HCT116 (cell line): Measurements from ENCODE around the gene SAMD14. TPM values are rescaled to one million over a fixed set of nuclear protein-coding genes. Genes with fewer than 3 reads are reported as not detected.
A peak's percentile ranks its signal among the peaks of the same experiment; 100 is the strongest.

Source experiments
- ATAC-seq: fragments of 200-7000 bp; cut with Tn5 transposase; 2 replicates; pipeline ENCODE4 v1.9.1; 2020; ENCODE audit warnings: mild to moderate bottlenecking, moderate library complexity
- BruUV-seq: library from RNA; stranded (reverse); fragments of 400-500 nt; replicated peaks from 2 replicates; lab custom pipeline; 2021; lab: Mats Ljungman, UMichigan
- CTCF ChIA-PET: fragments of 300-600 bp; sonication (Branson Sonifier 250); formaldehyde crosslinking; loops from one replicate; lab custom pipeline; 2021; ENCODE audit warnings: antibody characterized with exemption; lab: Charles Lee
- POLR2A ChIA-PET: fragments of 300-600, 350-600 bp; sonication (Branson Sonifier 250); formaldehyde crosslinking; loops from one replicate; lab custom pipeline; 2021; ENCODE audit warnings: antibody characterized with exemption; lab: Charles Lee
- RAD21 ChIA-PET, 2 experiments: fragments of 300-600 bp; sonication (Branson Sonifier 250); formaldehyde crosslinking; loops; one replicate each; lab custom pipeline; 2023; ENCODE audit warnings: low total read pairs in 2 of 2; ENCODE audit not compliant: uncharacterized antibody in 2 of 2, unreplicated experiment in 2 of 2, low non-redundant PET in 1 of 2; lab: Charles Lee
- DNase-seq: peaks from one replicate; pipeline ENCODE4 v3.0.0-alpha.2; 2010; ENCODE audit warnings: low read depth, low spot score
- H2AFZ ChIP-seq: fragments of 200-600 bp; shearing (Covaris generic), sonication (generic); 2 replicates; pipeline ENCODE4 v1.6.1; 2017; ENCODE audit warnings: low read depth, mixed run types, mixed read lengths, antibody characterized with exemption, low read length; ENCODE audit not compliant: poor library complexity, severe bottlenecking
- H3K27ac ChIP-seq: 2 replicates; pipeline ENCODE4 v1.5.1; 2012; ENCODE audit warnings: low read depth, low read length
- H3K27me3 ChIP-seq: fragments of 200-600 bp; sonication (generic); 2 replicates; pipeline ENCODE4 v1.6.1; 2016; ENCODE audit warnings: mixed run types, low read length, mixed read lengths; ENCODE audit not compliant: insufficient read depth
- H3K36me3 ChIP-seq, 2 experiments: fragments of 200-500 bp in 1 of 2; fragments of 200-600 bp in 1 of 2; sonication (Bioruptor generic) in 1 of 2; sonication (generic) in 1 of 2; 2 replicates each; pipeline versions ENCODE4 v1.5.1 to v1.6.1; 2014 to 2016; ENCODE audit warnings: low read length in 2 of 2, inconsistent platforms in 1 of 2, mixed read lengths in 1 of 2, mixed run types in 1 of 2; ENCODE audit not compliant: insufficient read depth in 2 of 2, control insufficient read depth in 1 of 2
- H3K4me1 ChIP-seq, 2 experiments: fragments of 200-600 bp in 1 of 2; sonication (generic) in 1 of 2; 2 replicates each; pipeline versions ENCODE4 v1.5.1 to v1.6.1; 2012 to 2017; ENCODE audit warnings: low read length in 2 of 2, inconsistent platforms in 1 of 2, mild to moderate bottlenecking in 1 of 2, mixed read lengths in 1 of 2, mixed run types in 1 of 2, moderate library complexity in 1 of 2; ENCODE audit not compliant: insufficient read depth in 2 of 2, control insufficient read depth in 1 of 2
- H3K4me2 ChIP-seq: fragments of 200-600 bp; sonication (generic); 2 replicates; pipeline ENCODE4 v1.6.1; 2017; ENCODE audit warnings: mixed run types, low read length, mixed read lengths
- H3K4me3 ChIP-seq, 2 experiments: fragments of 200-600 bp in 1 of 2; sonication (generic) in 1 of 2; replicated peaks in 1 of 2; 2 replicates each; pipeline ENCODE4 v1.5.1; 2011 to 2016; ENCODE audit warnings: low read length in 2 of 2, control low read depth in 1 of 2, low read depth in 1 of 2, mild to moderate bottlenecking in 1 of 2, mixed read lengths in 1 of 2, mixed run types in 1 of 2
- H3K79me2 ChIP-seq: fragments of 200-600 bp; sonication (generic); 2 replicates; pipeline ENCODE4 v1.6.1; 2017; ENCODE audit warnings: mild to moderate bottlenecking, mixed run types, low read length, moderate library complexity, mixed read lengths; ENCODE audit not compliant: insufficient read depth
- H3K9ac ChIP-seq: fragments of 200-600 bp; sonication (generic); 2 replicates; pipeline ENCODE4 v1.6.1; 2016; ENCODE audit warnings: low read length, mixed read lengths
- H3K9me2 ChIP-seq: fragments of 200-600 bp; sonication (generic), shearing (Covaris generic); 2 replicates; pipeline ENCODE4 v1.6.1; 2017; ENCODE audit warnings: mixed run types, mild to moderate bottlenecking, moderate library complexity; ENCODE audit not compliant: insufficient read depth
- H3K9me3 ChIP-seq, 2 experiments: fragments of 200-500 bp in 1 of 2; fragments of 200-600 bp in 1 of 2; sonication (Bioruptor generic) in 1 of 2; sonication (generic) in 1 of 2; 2 replicates each; pipeline ENCODE4 v1.6.1; 2014 to 2017; ENCODE audit warnings: low read length in 2 of 2, mixed read lengths in 2 of 2, inconsistent platforms in 1 of 2, low read depth in 1 of 2, mild to moderate bottlenecking in 1 of 2, mixed run types in 1 of 2, moderate library complexity in 1 of 2; ENCODE audit not compliant: control insufficient read depth in 1 of 2, insufficient read depth in 1 of 2
- H4K20me1 ChIP-seq: fragments of 200-600 bp; sonication (generic), shearing (Covaris generic); 2 replicates; pipeline ENCODE4 v1.6.1; 2017; ENCODE audit warnings: mixed run types, mild to moderate bottlenecking, moderate library complexity; ENCODE audit not compliant: insufficient read depth
- ATF3 ChIP-seq: IDR thresholded peaks from 2 replicates; pipeline ENCODE4 v1.6.1; 2012
- CBX3 ChIP-seq: IDR thresholded peaks from 2 replicates; pipeline ENCODE4 v1.6.1; 2012; ENCODE audit warnings: low read depth
- CTCF ChIP-seq, 3 experiments: fragments of 200-600 bp in 1 of 3; sonication (generic) in 1 of 3; IDR thresholded peaks in 2 of 3; conservative IDR thresholded peaks in 1 of 3; 2 replicates each; pipeline ENCODE4 v1.5.1; 2012 to 2017; ENCODE audit warnings: low read depth in 2 of 3, low read length in 2 of 3, antibody characterized with exemption in 1 of 3, borderline replicate concordance in 1 of 3, control low read depth in 1 of 3, mild to moderate bottlenecking in 1 of 3, mixed read lengths in 1 of 3, mixed run types in 1 of 3, moderate library complexity in 1 of 3; ENCODE audit not compliant: insufficient read depth in 1 of 3
- EZH2 ChIP-seq: fragments of 200-600 bp; sonication (generic); IDR thresholded peaks from 2 replicates; pipeline ENCODE4 v1.6.1; 2017; ENCODE audit warnings: antibody characterized with exemption, mixed run types
- FOSL1 ChIP-seq: IDR thresholded peaks from 2 replicates; pipeline ENCODE4 v1.6.1; 2012; ENCODE audit warnings: low read depth
- MAX ChIP-seq: IDR thresholded peaks from 2 replicates; pipeline ENCODE4 v1.6.1; 2012
- POLR2A ChIP-seq: IDR thresholded peaks from 2 replicates; pipeline ENCODE4 v1.7.0; 2011; ENCODE audit warnings: borderline replicate concordance; ENCODE audit not compliant: insufficient read depth, insufficient read length; ENCODE audit errors: extremely low read depth
- POLR2AphosphoS5 ChIP-seq: IDR thresholded peaks from 2 replicates; pipeline ENCODE4 v1.6.1; 2011; ENCODE audit warnings: mild to moderate bottlenecking, low read depth, low read length, moderate library complexity
- REST ChIP-seq: IDR thresholded peaks from 2 replicates; pipeline ENCODE4 v1.6.1; 2012; ENCODE audit warnings: low read depth
- SIN3A ChIP-seq: IDR thresholded peaks from 2 replicates; pipeline ENCODE4 v1.6.1; 2012; ENCODE audit warnings: low read depth
- YY1 ChIP-seq: IDR thresholded peaks from 2 replicates; pipeline ENCODE4 v1.6.1; 2011; ENCODE audit warnings: low read length, low read depth, moderate library complexity, mild to moderate bottlenecking; ENCODE audit not compliant: insufficient replicate concordance; ENCODE audit errors: extremely low read depth
- ZFX ChIP-seq: fragments of 450-650 bp; IDR thresholded peaks from 2 replicates; pipeline ENCODE4 v1.6.1; 2017
- intact Hi-C: fragments of 100-400 bp; cut with micrococcal nuclease; formaldehyde crosslinking; loops from 2 replicates; pipeline ENCODE4 v1.10.0; 2022
- total RNA-seq: library from RNA; stranded (reverse); gene quantifications from one replicate; pipeline ENCODE4 v1.2.1, GENCODE V29; 2021; ENCODE audit not compliant: unreplicated experiment

Gene SAMD14
- total RNA-seq, 1 experiment from 2014 or later: 1.5 TPM

GRCh38 chr17:50090071-50090470 is 39.9 kb downstream of the SAMD14 start:
- H4K20me1 ChIP-seq: no peaks in the 10 kb centered on the region
- intact Hi-C loops: no loop called here
- H3K9me2 ChIP-seq: no peaks in the 10 kb centered on the region
- no peak overlapping the region for H3K27ac ChIP-seq
- RAD21 ChIA-PET: no interaction called here
- H3K27me3 ChIP-seq: no peaks in the 10 kb centered on the region
- H2AFZ ChIP-seq: no peak overlapping the region
- CTCF ChIA-PET: interaction anchor here (1.9 kb wide), 1 partner anchor 29 kb away, joined by 5 read pairs; no protein-coding TSS in a partner anchor
- H3K4me1 ChIP-seq: peaks cover 6 to 25% of the 10 kb centered on the region in 2 experiments
- ATAC-seq: no peak
- no peak overlapping the region for H3K9ac ChIP-seq
- TF ChIP-seq POLR2A (no peak), EZH2 (no peak), POLR2AphosphoS5 (peak; percentile 44; the same call in 1 of the 2 replicates)
- no peak for DNase-seq
- H3K4me2 ChIP-seq: no peak overlapping the region
- BruUV-seq: TSS peak; percentile 48
- H3K4me3 ChIP-seq: no peak overlapping the region
- H3K36me3 ChIP-seq: peaks cover 20 to 29% of the 10 kb centered on the region in 2 experiments; a peak in 3 of 4 replicates
- POLR2A ChIA-PET: interaction anchor here (1.5 kb wide), 1 partner anchor 34 kb away, joined by 4 read pairs; the partner anchor contains the start of gene ITGA3
- no peaks in the 10 kb centered on the region; the same call in 1 of the 2 replicates for H3K79me2 ChIP-seq
- H3K9me3 ChIP-seq: no peaks in the 10 kb centered on the region

GRCh38 chr17:50088952-50089825 is 40.8 kb downstream of the SAMD14 start:
- no peak overlapping the region for H3K4me3 ChIP-seq
- BruUV-seq: no TSS peak
- intact Hi-C loops: loop anchor here (5.0 kb wide), 1 partner anchor 227 kb away; no protein-coding TSS in a partner anchor
- H3K9me3 ChIP-seq: no peaks in the 10 kb centered on the region
- H2AFZ ChIP-seq: no peak overlapping the region
- ChIA-PET CTCF (interaction anchor here (0.8 kb wide), 1 partner anchor 9 kb away, joined by 3 read pairs; no protein-coding TSS in a partner anchor), POLR2A (no interaction called here), RAD21 (no interaction called here)
- H3K79me2 ChIP-seq: no peaks in the 10 kb centered on the region; the same call in 1 of the 2 replicates
- H3K4me1 ChIP-seq: peaks cover 2 to 18% of the 10 kb centered on the region in 2 experiments; a peak in 3 of 4 replicates
- ATAC-seq (no peak), DNase-seq (no peak)
- no peaks in the 10 kb centered on the region for H3K9me2 ChIP-seq
- H3K36me3 ChIP-seq: peaks cover 25 to 34% of the 10 kb centered on the region in 2 experiments; a peak in 3 of 4 replicates
- no peak overlapping the region for H3K4me2 ChIP-seq
- H3K27ac ChIP-seq: no peak overlapping the region
- no peak overlapping the region for H3K9ac ChIP-seq
- no peaks in the 10 kb centered on the region for H3K27me3 ChIP-seq
- H4K20me1 ChIP-seq: no peaks in the 10 kb centered on the region
- TF ChIP-seq EZH2: no peak
- TF ChIP-seq REST: no peak
- TF ChIP-seq CBX3: no peak
- peak; percentile 29; the same call in 1 of the 2 replicates for TF ChIP-seq SIN3A
- TF ChIP-seq FOSL1: no peak
- no peak for TF ChIP-seq ZFX
- TF ChIP-seq ATF3: no peak
- TF ChIP-seq MAX: no peak
- TF ChIP-seq CTCF (IDR thresholded peaks at IDR 0.05 in 2 of 3, conservative IDR thresholded peaks at IDR 0.05 in 1 of 3; ENCODE audit: borderline replicate concordance in 1 of 3, insufficient read depth in 1 of 3, low read depth in 2 of 3, low read length in 2 of 3): no peak
- no peak for TF ChIP-seq YY1
